Mesodermal cell (in vitro differentiated cells): Measurements from ENCODE around the gene SLC29A4.
"Not testable (repeated sequence)": the region's sequence is repeated elsewhere in the genome, so short reads cannot be mapped to it uniquely, and the experiment has no call there.

Experiments used
- H3K27ac ChIP-seq: 2 replicates; pipeline ENCODE4 v1.7.0; 2013; ENCODE audit warnings: mild to moderate bottlenecking, low read depth, low read length, moderate library complexity; ENCODE audit not compliant: severe bottlenecking
- H3K36me3 ChIP-seq: 2 replicates; pipeline ENCODE4 v1.7.1; 2013; ENCODE audit warnings: mild to moderate bottlenecking, low read length, moderate library complexity; ENCODE audit not compliant: control insufficient read depth, insufficient read depth
- H3K4me1 ChIP-seq: one replicate; pipeline ENCODE4 v1.7.1; 2013; ENCODE audit warnings: mild to moderate bottlenecking, low read length; ENCODE audit not compliant: insufficient read depth, control insufficient read depth, poor library complexity, severe bottlenecking
- H3K4me3 ChIP-seq: 2 replicates; pipeline ENCODE4 v1.7.0; 2013; ENCODE audit warnings: low read length, control low read depth, mild to moderate bottlenecking; ENCODE audit not compliant: insufficient read depth, poor library complexity, severe bottlenecking; ENCODE audit errors: extremely low read depth
- H3K9me3 ChIP-seq: 2 replicates; pipeline ENCODE4 v1.7.1; 2013; ENCODE audit warnings: mild to moderate bottlenecking, low read length, moderate library complexity; ENCODE audit not compliant: control insufficient read depth
- WGBS, 2 experiments: methylation state at CpG; one replicate each; pipeline ENCODE4 v1.1.5; 2013; ENCODE audit warnings: missing lambda C conversion rate in 2 of 2; ENCODE audit not compliant: insufficient coverage in 2 of 2; 5-methylcytosine and 5-hydroxymethylcytosine counted together

SLC29A4 gene

GRCh38 chr7:5314864-5315263 is 32.1 kb downstream of the SLC29A4 start:
- 98% methylated on average over 14 to 19 of the region's 19 CpGs for WGBS, 2 experiments
- no peak overlapping the region for H3K4me3 ChIP-seq
- H3K36me3 ChIP-seq = peaks cover 68% of the 10 kb centered on the region
- no peaks in the 10 kb centered on the region for H3K4me1 ChIP-seq
- H3K9me3 ChIP-seq = peaks cover 10% of the 10 kb centered on the region
- no peak overlapping the region for H3K27ac ChIP-seq

- whole genome bisulfite sequencing, 2 experiments = 97 to 98% methylated on average over 12 to 14 of the region's 14 CpGs
- H3K27ac ChIP-seq = no peak overlapping the region
- H3K4me1 ChIP-seq = no peaks in the 10 kb centered on the region
- H3K4me3 ChIP-seq = no peak overlapping the region
- H3K36me3 ChIP-seq = peaks cover 74% of the 10 kb centered on the region
- H3K9me3 ChIP-seq = peaks cover 10% of the 10 kb centered on the region
Observed at GRCh38 chr7:5315761-5316160, 33.0 kb downstream of the SLC29A4 start.

- Histone ChIP-seq H3K9me3 (peaks cover 10% of the 10 kb centered on the region), H3K36me3 (peaks cover 72% of the 10 kb centered on the region)
- H3K4me3 ChIP-seq, H3K27ac ChIP-seq, H3K4me1 ChIP-seq: not testable (repeated sequence)
- 92 to 100% methylated on average over 2 of the region's 5 CpGs for WGBS, 2 experiments
Observed at GRCh38 chr7:5318613-5319012, 35.9 kb downstream of the SLC29A4 start.

GRCh38 chr7:5320391-5320790 is 37.6 kb downstream of the SLC29A4 start:
- Histone ChIP-seq H3K4me1 (no peaks in the 10 kb centered on the region), H3K9me3 (peaks cover 10% of the 10 kb centered on the region), H3K36me3 (peaks cover 72% of the 10 kb centered on the region), H3K4me3 (no peak overlapping the region), H3K27ac (no peak overlapping the region)
- 96% methylated on average over 3 to 9 of the region's 13 CpGs for WGBS, 2 experiments

GRCh38 chr7:5320802-5321396 is 38.2 kb downstream of the SLC29A4 start:
- Histone ChIP-seq H3K4me3 (no peak overlapping the region), H3K27ac (no peak overlapping the region), H3K36me3 (peaks cover 72% of the 10 kb centered on the region), H3K4me1 (no peaks in the 10 kb centered on the region), H3K9me3 (peaks cover 10% of the 10 kb centered on the region)
- 96% methylated on average over 26 to 33 of the region's 33 CpGs for WGBS, 2 experiments

GRCh38 chr7:5322621-5323410 is 40.1 kb downstream of the SLC29A4 start:
- Histone ChIP-seq H3K36me3 (peaks cover 74% of the 10 kb centered on the region), H3K9me3 (peaks cover 10% of the 10 kb centered on the region), H3K27ac (no peak overlapping the region), H3K4me3 (no peak overlapping the region), H3K4me1 (peaks cover 5% of the 10 kb centered on the region)
- WGBS, 2 experiments = 90 to 92% methylated on average over 27 to 28 of the region's 29 CpGs

GRCh38 chr7:5323800-5324781 is 41.3 kb downstream of the SLC29A4 start:
- 95 to 98% methylated on average over 16 to 29 of the region's 31 CpGs for WGBS, 2 experiments
- H3K4me3 ChIP-seq = not testable (repeated sequence)
- H3K36me3 ChIP-seq = peaks cover 69% of the 10 kb centered on the region

GRCh38 chr7:5324961-5325360 is 42.2 kb downstream of the SLC29A4 start:
- H3K4me3 ChIP-seq = no peak overlapping the region
- H3K4me1 ChIP-seq = peaks cover 5% of the 10 kb centered on the region
- no peak overlapping the region for H3K27ac ChIP-seq
- H3K36me3 ChIP-seq = peaks cover 66% of the 10 kb centered on the region
- H3K9me3 ChIP-seq = no peaks in the 10 kb centered on the region
- 98 to 100% methylated on average over 1 to 6 of the region's 10 CpGs for WGBS, 2 experiments

More at GRCh38 chr7:5323800-5324781, 41.3 kb downstream of the SLC29A4 start:
- H3K27ac ChIP-seq, H3K4me1 ChIP-seq, H3K9me3 ChIP-seq: not testable (repeated sequence)

GRCh38 chr7:5330288-5330687 is 47.5 kb downstream of the SLC29A4 start:
- H3K36me3 ChIP-seq = peaks cover 66% of the 10 kb centered on the region
- H3K27ac ChIP-seq = no peak overlapping the region
- peaks cover 5% of the 10 kb centered on the region for H3K4me1 ChIP-seq
- no peaks in the 10 kb centered on the region for H3K9me3 ChIP-seq
- 80 to 100% methylated on average over 1 of the region's 3 CpGs for WGBS, 2 experiments
- no peak overlapping the region for H3K4me3 ChIP-seq

GRCh38 chr7:5332579-5332978 is 49.8 kb downstream of the SLC29A4 start:
- peaks cover 11% of the 10 kb centered on the region for H3K9me3 ChIP-seq
- no peaks in the 10 kb centered on the region for H3K4me1 ChIP-seq
- 97% methylated on average over 39 to 41 of the region's 43 CpGs for WGBS, 2 experiments
- H3K4me3 ChIP-seq = no peak overlapping the region
- H3K27ac ChIP-seq = no peak overlapping the region
- peaks cover 72% of the 10 kb centered on the region for H3K36me3 ChIP-seq
